A549 (cell line): Measurements from ENCODE around the gene IGSF23. TPM values are rescaled to one million over a fixed set of nuclear protein-coding genes. Genes with fewer than 3 reads are reported as not detected.

Source experiments
- ATAC-seq, 2 experiments: fragments of 200-7000 bp in 1 of 2; fragments of >200 bp in 1 of 2; cut with Nextera tagmentation in 1 of 2; cut with Tn5 transposase in 1 of 2; 3 replicates each; pipeline versions ENCODE4 v1.8.0 to v1.9.1; 2018 to 2020; ENCODE audit warnings: mild to moderate bottlenecking in 1 of 2, moderate library complexity in 1 of 2
- CTCF ChIA-PET: fragments of 300-600 bp; sonication (Branson Sonifier 250); formaldehyde crosslinking; extraction: SDS; loops from one replicate; lab custom pipeline; 2021; ENCODE audit warnings: antibody characterized with exemption, inconsistent platforms; lab: Yijun Ruan, JAX
- POLR2A ChIA-PET: fragments of 350-600 bp; formaldehyde crosslinking; extraction: SDS; loops from one replicate; lab custom pipeline; 2021; ENCODE audit warnings: antibody characterized with exemption, inconsistent platforms; lab: Yijun Ruan, JAX
- DNase-seq, 2 experiments: peaks; one replicate each; pipeline versions ENCODE4 v3.0.0 to v3.0.0-alpha.2; 2011 to 2016; ENCODE audit warnings: low read depth in 1 of 2, low spot score in 1 of 2
- FAIRE-seq: peaks from 2 replicates; lab custom pipeline; 2011; peaks lifted over from hg19 to GRCh38; lab: Jason Lieb, UNC
- H3K27ac ChIP-seq, 2 experiments: fragments of >200 bp; sonication (Bioruptor Twin); formaldehyde crosslinking; 3 replicates each; pipeline ENCODE4 v1.5.1; 2016 to 2017
- H3K4me1 ChIP-seq: fragments of >200 bp; sonication (Bioruptor Twin); formaldehyde crosslinking; 3 replicates; pipeline ENCODE4 v1.6.1; 2016
- H3K4me2 ChIP-seq: fragments of >200 bp; sonication (Bioruptor Twin); formaldehyde crosslinking; 3 replicates; pipeline ENCODE4 v1.6.1; 2016
- H3K4me3 ChIP-seq: fragments of >200 bp; sonication (Bioruptor Twin); formaldehyde crosslinking; 3 replicates; pipeline ENCODE4 v1.5.1; 2016
- H3K9me3 ChIP-seq: fragments of >200 bp; sonication (Bioruptor Twin); formaldehyde crosslinking; 3 replicates; pipeline ENCODE4 v1.6.1; 2016
- CBX8 ChIP-seq: fragments of 200-600 bp; sonication (generic); IDR thresholded peaks from 2 replicates; pipeline ENCODE4 v1.6.1; 2016
- CEBPB ChIP-seq, 2 experiments: fragments of >200 bp in 1 of 2; sonication (Bioruptor Twin) in 1 of 2; formaldehyde crosslinking in 1 of 2; IDR thresholded peaks; 2 replicates each; pipeline ENCODE4 v1.6.1; 2012 to 2016
- CHD2 ChIP-seq: fragments of 150-350 bp; IDR thresholded peaks from 2 replicates; pipeline ENCODE4 v1.6.1; 2014; ENCODE audit warnings: low read length; ENCODE audit not compliant: partially characterized antibody
- FOSL2 ChIP-seq, 2 experiments: fragments of 450-650 bp in 1 of 2; fragments of >200 bp in 1 of 2; sonication (Bioruptor Twin) in 1 of 2; formaldehyde crosslinking; IDR thresholded peaks; 2 replicates each; pipeline versions ENCODE4 v1.5.0 to v1.6.1; 2016 to 2020; ENCODE audit warnings: mild to moderate bottlenecking in 1 of 2, moderate library complexity in 1 of 2
- GATA3 ChIP-seq: IDR thresholded peaks from 2 replicates; pipeline ENCODE4 v1.6.1; 2012; ENCODE audit warnings: borderline replicate concordance
- HDAC2 ChIP-seq: fragments of 200-600 bp; sonication (generic); IDR thresholded peaks from 2 replicates; pipeline ENCODE4 v1.6.1; 2016
- HOXA7 ChIP-seq: fragments of 250-450 bp; sonication (Bioruptor Pico); IDR thresholded peaks from 2 replicates; pipeline ENCODE4 v1.5.0; 2020; ENCODE audit warnings: mild to moderate bottlenecking, moderate library complexity
- HOXB13 ChIP-seq: fragments of 250-450 bp; sonication (Bioruptor Pico); IDR thresholded peaks from 2 replicates; pipeline ENCODE4 v1.5.0; 2020; ENCODE audit warnings: low read depth, mild to moderate bottlenecking, moderate library complexity
- HOXB5 ChIP-seq: fragments of 250-450 bp; sonication (Bioruptor Pico); IDR thresholded peaks from 2 replicates; pipeline ENCODE4 v1.5.0; 2020; ENCODE audit warnings: mild to moderate bottlenecking, moderate library complexity
- JUN ChIP-seq, 2 experiments: fragments of >200 bp; sonication (Bioruptor Twin); formaldehyde crosslinking; IDR thresholded peaks; 2 replicates in 1 of 2; 3 replicates in 1 of 2; pipeline ENCODE4 v1.6.1; 2016 to 2017
- JUNB ChIP-seq: fragments of >200 bp; sonication (Bioruptor Twin); formaldehyde crosslinking; IDR thresholded peaks from 2 replicates; pipeline ENCODE4 v1.6.1; 2016
- KDM1A ChIP-seq: fragments of 200-600 bp; sonication (generic); IDR thresholded peaks from 2 replicates; pipeline ENCODE4 v1.6.1; 2016; ENCODE audit warnings: low read depth, mild to moderate bottlenecking
- KDM5A ChIP-seq: fragments of 200-600 bp; sonication (generic); IDR thresholded peaks from 2 replicates; pipeline ENCODE4 v1.6.1; 2016; ENCODE audit warnings: antibody characterized with exemption, mild to moderate bottlenecking
- MAFK ChIP-seq: fragments of 450-650 bp; IDR thresholded peaks from 2 replicates; pipeline ENCODE4 v1.6.1; 2014; ENCODE audit not compliant: partially characterized antibody
- MAX ChIP-seq: IDR thresholded peaks from 2 replicates; pipeline ENCODE4 v1.6.1; 2012
- MAZ ChIP-seq: fragments of 150-350 bp; IDR thresholded peaks from 2 replicates; pipeline ENCODE4 v1.6.1; 2014; ENCODE audit warnings: antibody characterized with exemption, low read depth, low read length, borderline replicate concordance
- NPAS2 ChIP-seq: fragments of 250-450 bp; sonication (Bioruptor Pico); IDR thresholded peaks from 2 replicates; pipeline ENCODE4 v1.8.0; 2022; ENCODE audit warnings: mild to moderate bottlenecking, moderate library complexity, borderline replicate concordance
- NR3C1 ChIP-seq: fragments of >200 bp; sonication (Bioruptor Twin); formaldehyde crosslinking; IDR thresholded peaks from 3 replicates; pipeline ENCODE4 v1.6.1; 2017
- PHF8 ChIP-seq: fragments of 200-600 bp; sonication (generic); IDR thresholded peaks from 2 replicates; pipeline ENCODE4 v1.6.1; 2016; ENCODE audit warnings: low read depth, mild to moderate bottlenecking, antibody characterized with exemption, moderate library complexity, borderline replicate concordance
- POLR2A ChIP-seq: IDR thresholded peaks from 2 replicates; pipeline ENCODE4 v1.6.1; 2012; ENCODE audit warnings: mild to moderate bottlenecking, low read length
- POLR2AphosphoS2 ChIP-seq: conservative IDR thresholded peaks from 2 replicates; pipeline ENCODE4 v1.6.1; 2012; ENCODE audit warnings: low read length, improper control_type of control experiment, inconsistent platforms
- RAD21 ChIP-seq, 2 experiments: fragments of >200 bp in 1 of 2; sonication (Bioruptor Twin) in 1 of 2; formaldehyde crosslinking in 1 of 2; IDR thresholded peaks in 1 of 2; conservative IDR thresholded peaks in 1 of 2; 2 replicates in 1 of 2; 3 replicates in 1 of 2; pipeline ENCODE4 v1.6.1; 2012 to 2018; ENCODE audit warnings: inconsistent platforms in 1 of 2
- RNF2 ChIP-seq: fragments of 200-600 bp; sonication (generic); IDR thresholded peaks from 2 replicates; pipeline ENCODE4 v1.6.1; 2016; ENCODE audit warnings: low read depth, mild to moderate bottlenecking, antibody characterized with exemption, moderate library complexity, borderline replicate concordance
- ZC3H11A ChIP-seq: fragments of 450-650 bp; IDR thresholded peaks from 2 replicates; pipeline ENCODE4 v1.6.1; 2014; ENCODE audit warnings: antibody characterized with exemption, mild to moderate bottlenecking
- ZSCAN20 ChIP-seq: fragments of 250-450 bp; sonication (Bioruptor Pico); IDR thresholded peaks from 2 replicates; pipeline ENCODE4 v1.8.0; 2022; ENCODE audit warnings: mild to moderate bottlenecking, moderate library complexity
- WGBS: methylation state at CpG from one replicate; pipeline ENCODE4 v1.1.6; 2017; ENCODE audit errors: missing lambda C conversion rate; 5-methylcytosine and 5-hydroxymethylcytosine counted together
- polyA minus RNA-seq: library from RNA; depleted of rRNA, polyadenylated mRNA; stranded (reverse); fragments of >200 nt; gene quantifications from 2 replicates; pipeline ENCODE4 v1.2.3, GENCODE V29; 2011; rRNA and poly(A)+ RNA removed
- polyA plus RNA-seq, 4 experiments: library from polyadenylated mRNA; depleted of rRNA in 3 of 4; stranded (reverse); fragments of >200 nt; fragmentation: RNase III in 1 of 4; extraction: RNeasy Plus Mini Kit Qiagen cat#74134 plus additional on column Dnase treatment in 1 of 4; gene quantifications; 2 replicates in 3 of 4; 3 replicates in 1 of 4; pipeline ENCODE4 v1.2.3, GENCODE V29; 2011 to 2017
- TF ChIP-seq, protein P1 (sequence below): fragments of 250-450 bp; sonication (Bioruptor Pico); IDR thresholded peaks from 2 replicates; pipeline ENCODE4 v1.5.0; 2021; ENCODE audit warnings: mild to moderate bottlenecking, moderate library complexity, borderline replicate concordance

The IGSF23 gene, protein sequence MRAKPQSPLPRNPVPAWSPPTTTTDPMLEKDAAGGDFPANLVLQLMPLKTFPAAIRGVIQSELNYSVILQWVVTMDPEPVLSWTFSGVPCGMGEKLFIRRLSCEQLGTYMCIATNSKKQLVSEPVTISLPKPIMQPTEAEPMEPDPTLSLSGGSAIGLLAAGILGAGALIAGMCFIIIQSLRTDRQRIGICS
- polyA plus RNA-seq (2011; rRNA removed) (0.14 and 0.29 TPM in 2 replicates), polyA plus RNA-seq (2017; fragmentation: RNase III; extraction: RNeasy Plus Mini Kit Qiagen cat#74134 plus additional on column Dnase treatment) (0.35 to 0.45 TPM (median 0.42 TPM) in 3 replicates), polyA minus RNA-seq (not detected in 2 replicates)
- polyA plus RNA-seq (2012; cell fraction: cytosol; rRNA removed), result 0.29 TPM in 2 replicates
- 0.18 and 0.20 TPM in 2 replicates for polyA plus RNA-seq (2012; cell fraction: nucleus; rRNA removed)

DNA sequence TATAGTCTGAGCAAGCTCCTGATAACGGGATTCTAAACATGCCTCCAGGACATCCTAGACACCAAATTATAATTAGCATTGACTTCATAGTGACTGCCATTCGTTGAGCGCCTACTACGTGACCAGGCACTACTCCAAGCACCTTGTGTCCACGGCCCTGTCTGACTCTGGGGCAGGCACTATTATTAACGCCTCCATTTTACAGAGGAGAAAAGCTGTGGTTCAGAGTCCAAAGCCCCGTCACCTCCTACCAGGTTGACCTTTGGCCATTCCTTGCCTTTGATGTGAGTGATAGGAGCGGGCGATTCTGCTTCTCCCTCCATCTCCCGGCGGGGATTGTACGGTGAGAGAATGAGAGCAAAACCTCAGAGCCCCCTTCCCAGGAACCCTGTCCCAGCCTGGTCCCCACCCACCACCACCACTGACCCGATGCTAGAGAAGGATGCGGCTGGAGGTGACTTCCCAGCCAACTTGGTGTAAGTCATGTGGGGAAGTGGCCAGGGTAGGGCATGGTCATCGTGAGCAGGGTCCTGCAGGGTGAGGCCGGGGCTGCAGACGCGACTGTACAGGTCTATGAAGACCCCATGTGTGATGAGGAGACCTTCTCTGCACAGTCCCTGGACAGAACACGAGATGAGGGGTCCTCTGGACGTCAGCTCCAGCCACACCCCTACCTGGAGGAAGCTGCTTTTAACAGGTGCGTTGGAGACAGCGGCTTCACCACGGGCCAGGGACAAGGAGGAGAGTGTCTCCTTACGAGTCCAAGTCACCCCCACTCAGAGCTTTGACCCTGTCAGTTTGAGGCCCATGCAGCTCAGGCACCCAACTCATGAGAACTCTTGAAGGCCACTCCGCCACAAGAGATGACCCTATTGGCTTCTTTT lies at the start of gene IGSF23:
Gene IGSF23, plus strand, starts transcription at position 269 of the 884 bp plus-strand sequence. Its CDS starts 83 bp downstream, at position 352.
- Histone ChIP-seq H3K4me1 (peaks cover 30% of the 10 kb centered on the region; the same call in 2 of the 3 replicates), H3K4me3 (no peak within 1 kb of the TSS), H3K4me2 (no peak within 1 kb of the TSS), H3K27ac (peak within 1 kb of the TSS in 1 of 2 experiments; percentile 5; a peak in 1 of 6 replicates), H3K9me3 (no peaks in the 10 kb centered on the region)
- WGBS, result 86% methylated on average over 25 of the region's 25 CpGs
- no peak for ATAC-seq
- ChIA-PET CTCF (interaction anchor here (0.7 to 12.5 kb wide), 10 partner anchors 10 to 158 kb away, joined by 3 to 115 read pairs (median 4); no protein-coding TSS in a partner anchor), POLR2A (interaction anchor here (0.6 kb wide), 1 partner anchor 944 kb away, joined by 10 read pairs; the partner anchor contains the start of gene PLAUR)
- TF ChIP-seq ZSCAN20 (CRISPR knock-in tag) (no peak), JUNB (no peak), HOXB5 (CRISPR knock-in tag) (no peak), HOXB13 (CRISPR knock-in tag) (no peak), ZC3H11A (no peak), CBX8 (no peak), KDM1A (no peak), CEBPB (IDR thresholded peaks at IDR 0.05) (no peak), MAZ (no peak), GATA3 (no peak), POLR2AphosphoS2 (no peak), PHF8 (no peak), RNF2 (no peak), JUN (IDR thresholded peaks at IDR 0.05) (no peak)
- DNase-seq, result no peak
- no peak for FAIRE-seq

GRCh38 chr19:44566984-44567383 lies 46.4 kb upstream of the IGSF23 start:
- Histone ChIP-seq H3K9me3 (no peaks in the 10 kb centered on the region), H3K4me2 (no peak overlapping the region), H3K4me1 (peaks cover 8% of the 10 kb centered on the region), H3K4me3 (no peak overlapping the region), H3K27ac (no peak overlapping the region)
- DNase-seq (no peak), FAIRE-seq (peak; percentile 94), ATAC-seq (no peak; a peak in 2 of 6 replicates)
- TF ChIP-seq POLR2A (no peak), CEBPB (IDR thresholded peaks at IDR 0.05) (peak in 1 of 2 experiments; percentile 20; a peak in 1 of 4 replicates)
- ChIA-PET CTCF (interaction anchor here (0.8 to 1.8 kb wide), 3 partner anchors 10 to 385 kb away, joined by 3 to 7 read pairs (median 4); no protein-coding TSS in a partner anchor), POLR2A (no interaction called here)
- 20% methylated on average over 5 of the region's 5 CpGs for WGBS

- no peak overlapping the region for H3K4me3 ChIP-seq
- DNase-seq (no peak), ATAC-seq (no peak), FAIRE-seq (no peak)
- WGBS, result 88% methylated on average over 2 of the region's 2 CpGs
- CTCF ChIA-PET, result interaction anchor here (1.3 to 1.8 kb wide), 3 partner anchors 9 to 384 kb away, joined by 4 to 7 read pairs (median 5); no protein-coding TSS in a partner anchor
- H3K4me2 ChIP-seq, result no peak overlapping the region
- peaks cover 8% of the 10 kb centered on the region for H3K4me1 ChIP-seq
- TF ChIP-seq HDAC2 (no peak), HOXA7 (no peak), RAD21 (conservative IDR thresholded peaks at IDR 0.05 in 1 of 2, IDR thresholded peaks at IDR 0.05 in 1 of 2) (no peak), NR3C1 (no peak), ZSCAN20 (CRISPR knock-in tag) (no peak), FOSL2 (IDR thresholded peaks at IDR 0.05) (no peak), FOSL2 (CRISPR knock-in tag; IDR thresholded peaks at IDR 0.05) (no peak), KDM5A (no peak), KDM1A (no peak), HOXB5 (CRISPR knock-in tag) (no peak), MAX (no peak), NPAS2 (CRISPR knock-in tag) (no peak), CHD2 (no peak), PHF8 (no peak), MAFK (no peak)
- TF ChIP-seq, protein P1, sequence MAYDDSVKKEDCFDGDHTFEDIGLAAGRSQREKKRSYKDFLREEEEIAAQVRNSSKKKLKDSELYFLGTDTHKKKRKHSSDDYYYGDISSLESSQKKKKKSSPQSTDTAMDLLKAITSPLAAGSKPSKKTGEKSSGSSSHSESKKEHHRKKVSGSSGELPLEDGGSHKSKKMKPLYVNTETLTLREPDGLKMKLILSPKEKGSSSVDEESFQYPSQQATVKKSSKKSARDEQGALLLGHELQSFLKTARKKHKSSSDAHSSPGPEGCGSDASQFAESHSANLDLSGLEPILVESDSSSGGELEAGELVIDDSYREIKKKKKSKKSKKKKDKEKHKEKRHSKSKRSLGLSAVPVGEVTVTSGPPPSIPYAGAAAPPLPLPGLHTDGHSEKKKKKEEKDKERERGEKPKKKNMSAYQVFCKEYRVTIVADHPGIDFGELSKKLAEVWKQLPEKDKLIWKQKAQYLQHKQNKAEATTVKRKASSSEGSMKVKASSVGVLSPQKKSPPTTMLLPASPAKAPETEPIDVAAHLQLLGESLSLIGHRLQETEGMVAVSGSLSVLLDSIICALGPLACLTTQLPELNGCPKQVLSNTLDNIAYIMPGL, result no peak
- no peaks in the 10 kb centered on the region for H3K9me3 ChIP-seq
- H3K27ac ChIP-seq, result no peak overlapping the region
- POLR2A ChIA-PET, result no interaction called here
Observed at GRCh38 chr19:44567745-44568144, 45.6 kb upstream of the IGSF23 start.
